ENCODE measurements around the gene SUN2.

SUN2 gene

GRCh38 chr22:38689651-38690050, 66.1 kb downstream of the SUN2 start:
- no peak for DNase-seq

- no peak for DNase-seq
Measured at GRCh38 chr22:38685761-38686160, 70.0 kb downstream of the SUN2 start.

GRCh38 chr22:38684895-38685294, 70.9 kb downstream of the SUN2 start:
- no peak for DNase-seq
